HG03342 (cell line): ENCODE measurements around the gene TUNAR.

Experiments
- ATAC-seq: cut with Tn5 transposase; IDR thresholded peaks from one replicate; pipeline ENCODE4 v1.9.1; 2021; ENCODE audit warnings: mild to moderate bottlenecking, moderate library complexity; ENCODE audit not compliant: unreplicated experiment

The TUNAR gene

GRCh38 chr14:95911456-95911855 is 34.8 kb downstream of the TUNAR start:
- ATAC-seq: no peak

GRCh38 chr14:95915330-95915729 is 38.7 kb downstream of the TUNAR start:
- no peak for ATAC-seq

GRCh38 chr14:95918466-95918865 is 41.8 kb downstream of the TUNAR start:
- ATAC-seq: no peak

- ATAC-seq: no peak
Observed at GRCh38 chr14:95920769-95921438, 44.3 kb downstream of the TUNAR start.

GRCh38 chr14:95922080-95922479 is 45.4 kb downstream of the TUNAR start:
- no peak for ATAC-seq

- ATAC-seq: no peak
Observed at GRCh38 chr14:95928751-95929150, 52.1 kb downstream of the TUNAR start.

- no peak for ATAC-seq
Observed at GRCh38 chr14:95931384-95931783, 54.8 kb downstream of the TUNAR start.

DNA sequence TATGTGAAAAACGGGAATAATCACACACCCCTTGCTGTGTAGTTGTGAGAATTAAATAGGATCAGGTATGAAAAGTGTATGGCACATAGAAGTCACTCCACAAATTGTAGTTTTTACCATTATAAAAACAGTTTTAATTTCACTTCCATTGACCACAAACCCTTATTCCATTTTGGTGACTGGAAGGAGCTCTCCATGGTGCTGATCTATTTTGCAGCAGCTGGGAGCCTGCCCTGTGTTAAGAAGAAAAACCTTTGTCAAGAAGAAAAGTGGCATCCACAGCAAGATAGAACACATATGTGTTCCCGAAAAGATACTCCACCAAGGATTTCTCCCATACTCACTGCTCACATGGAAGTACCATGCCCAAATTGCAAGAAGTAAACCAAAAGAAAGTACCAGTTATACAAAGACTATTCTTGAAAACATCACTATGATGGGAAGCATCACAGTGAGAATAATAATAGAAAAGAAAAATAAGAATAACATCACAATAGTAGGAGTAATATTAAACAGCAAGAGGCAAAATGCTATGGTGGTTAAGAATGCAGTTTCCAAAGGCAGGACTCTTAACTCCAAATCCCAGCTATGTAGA is 58.7 kb downstream of the TUNAR start:
- no peak for ATAC-seq

GRCh38 chr14:95936041-95936440 is 59.4 kb downstream of the TUNAR start:
- no peak for ATAC-seq

DNA sequence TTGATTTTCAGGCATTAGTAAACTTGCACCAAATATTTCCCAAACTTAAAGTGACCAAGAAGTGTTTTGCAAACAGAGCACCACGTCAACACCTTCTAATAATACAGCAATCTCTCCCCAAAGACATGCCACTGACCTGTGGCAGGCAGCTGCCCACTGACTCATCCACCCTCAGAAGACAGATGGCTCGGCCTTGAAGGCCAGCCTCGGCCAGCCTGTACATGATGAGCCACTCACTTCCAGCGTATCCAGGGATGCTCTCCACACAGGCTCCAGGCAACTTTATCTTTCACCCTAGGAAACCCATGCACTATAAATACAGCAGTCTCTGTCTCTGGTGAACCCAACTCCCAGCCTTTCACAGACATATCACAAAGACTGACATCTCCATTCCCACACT is 62.7 kb downstream of the TUNAR start:
- ATAC-seq: no peak

GRCh38 chr14:95941897-95942296 is 65.3 kb downstream of the TUNAR start:
- no peak for ATAC-seq

- no peak for ATAC-seq
Observed at GRCh38 chr14:95943699-95944098, 67.1 kb downstream of the TUNAR start.

GRCh38 chr14:95944462-95944861 is 67.8 kb downstream of the TUNAR start:
- no peak for ATAC-seq

- ATAC-seq: no peak
Observed at GRCh38 chr14:95946867-95947266, 70.2 kb downstream of the TUNAR start.

GRCh38 chr14:95948558-95948981 is 71.9 kb downstream of the TUNAR start:
- no peak for ATAC-seq

- ATAC-seq: no peak
Observed at GRCh38 chr14:95951359-95951758, 74.7 kb downstream of the TUNAR start.

DNA sequence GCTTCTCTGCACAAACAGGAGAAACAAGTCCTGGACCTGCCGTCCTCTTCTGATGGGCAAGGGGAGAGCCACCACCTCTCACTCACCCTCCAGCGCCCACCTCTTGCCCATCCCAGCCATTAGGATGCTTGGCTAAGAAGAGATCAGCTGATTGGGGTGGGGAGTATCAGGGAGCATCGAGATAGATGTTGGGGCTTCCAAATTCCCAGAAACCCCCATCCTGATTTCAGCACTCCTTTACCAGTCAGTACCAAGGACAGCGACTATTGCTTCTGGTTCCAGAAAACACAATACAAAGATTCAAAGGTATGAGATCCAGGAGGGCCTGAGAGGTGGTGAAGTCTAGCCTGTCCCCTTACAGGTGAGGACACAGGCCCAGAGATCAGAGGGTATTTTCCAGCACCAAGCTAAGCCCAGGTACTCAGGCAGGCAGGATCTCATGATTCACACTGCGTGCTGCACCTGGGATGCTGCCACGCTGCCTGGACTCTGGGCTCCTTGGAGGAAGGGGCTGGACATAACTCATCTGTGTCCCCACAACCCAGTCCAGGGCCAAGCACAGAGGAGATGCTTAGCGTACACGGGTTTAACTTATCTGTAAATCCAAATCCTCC is 76.6 kb downstream of the TUNAR start:
- no peak for ATAC-seq

DNA sequence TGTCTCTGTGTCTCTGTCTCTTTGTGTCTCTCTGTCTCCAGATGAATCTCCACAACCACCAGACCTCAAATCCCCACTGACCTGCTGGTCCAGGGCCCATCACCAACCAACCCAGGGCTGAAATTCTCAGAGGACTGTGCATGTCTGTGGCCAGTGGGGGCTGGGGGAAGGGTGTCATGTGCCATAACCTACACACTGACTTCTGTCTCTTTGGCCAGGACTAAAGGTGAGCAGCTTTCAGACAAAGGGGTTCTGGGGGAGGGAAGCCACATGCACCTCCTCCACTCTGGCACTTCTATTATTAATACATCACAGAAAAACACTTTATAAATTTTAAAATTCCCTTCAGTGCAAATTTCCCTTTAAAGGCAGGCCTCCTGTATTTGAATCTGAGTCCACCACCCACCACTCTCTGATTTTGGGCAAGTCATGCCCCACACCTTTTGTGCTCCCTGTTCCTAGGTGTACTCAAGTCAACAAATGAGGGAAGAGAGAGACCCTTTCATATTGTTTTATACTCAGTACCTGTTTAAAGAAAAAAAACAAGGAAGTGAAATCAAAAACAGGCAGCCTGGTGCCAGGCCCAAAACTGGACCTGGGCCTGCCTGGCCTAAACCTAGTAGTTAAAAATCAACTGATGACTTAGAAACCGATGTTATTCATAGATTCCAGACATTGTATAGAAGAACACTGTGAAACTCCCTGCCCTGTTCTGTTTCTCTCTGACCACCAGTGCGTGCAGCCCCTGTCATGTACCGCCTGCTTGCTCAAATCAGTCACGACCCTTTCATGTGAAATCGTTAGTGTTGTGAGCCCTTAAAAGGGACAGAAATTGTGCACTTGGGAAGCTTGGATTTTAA is 80.2 kb downstream of the TUNAR start:
- ATAC-seq: no peak

DNA sequence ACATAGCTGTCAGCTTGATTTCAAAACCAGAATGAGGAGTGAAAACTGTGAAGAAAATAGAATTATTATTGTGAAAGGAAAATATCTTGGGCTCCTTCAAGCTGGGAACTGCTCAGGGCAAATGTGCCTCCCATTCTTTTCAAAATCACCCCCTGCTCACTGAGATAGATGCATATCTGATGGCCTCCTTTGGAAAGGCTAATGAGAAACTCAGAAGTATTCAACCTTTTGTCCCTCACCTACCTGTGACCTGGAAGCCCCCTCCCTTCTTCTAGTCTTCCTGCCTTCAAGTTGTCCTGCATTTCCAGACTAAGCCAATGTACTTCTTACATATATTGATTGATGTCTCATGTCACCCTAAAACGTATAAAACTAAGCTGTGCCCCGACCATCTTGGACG is 81.5 kb downstream of the TUNAR start:
- no peak for ATAC-seq

DNA sequence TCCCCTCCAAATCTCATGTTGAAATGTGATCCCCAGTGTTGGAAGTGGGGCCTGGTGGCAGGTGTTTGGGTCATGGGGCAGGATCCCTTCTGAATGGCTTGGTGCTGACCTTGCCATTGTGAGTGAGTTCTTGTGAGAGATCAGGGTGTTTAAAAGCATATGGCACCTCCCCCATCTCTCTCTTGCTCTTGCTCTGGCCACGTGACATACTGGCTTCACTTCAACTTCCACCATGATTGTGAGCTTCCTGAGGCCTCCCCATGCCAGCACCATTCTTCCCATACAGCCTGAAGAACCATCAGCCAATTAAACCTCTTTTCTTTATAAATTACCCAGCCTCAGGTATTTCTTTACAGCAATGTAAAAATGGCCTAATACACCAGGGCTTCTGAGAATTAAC is 82.7 kb downstream of the TUNAR start:
- no peak for ATAC-seq

- no peak for ATAC-seq
Observed at GRCh38 chr14:95961481-95961880, 84.8 kb downstream of the TUNAR start.

DNA sequence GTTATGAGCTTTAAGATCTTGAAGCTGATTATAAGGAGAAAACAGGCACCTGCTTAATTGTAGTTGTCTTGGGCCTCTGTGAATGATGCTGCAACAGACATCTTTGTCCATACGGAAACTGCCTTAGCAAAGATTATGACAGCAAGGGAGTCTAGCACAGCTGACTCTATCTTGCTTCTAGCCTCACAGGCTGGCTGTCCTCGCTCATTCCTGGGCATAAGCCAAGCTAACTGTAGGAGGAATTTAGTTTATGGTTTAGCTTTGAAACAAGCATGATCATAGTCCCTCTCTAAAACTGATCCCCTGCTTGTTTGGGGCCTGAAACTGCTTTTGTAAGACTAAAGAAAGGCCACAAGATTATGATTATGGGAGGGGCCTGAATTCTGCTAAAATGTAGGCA is 88.3 kb downstream of the TUNAR start:
- ATAC-seq: no peak
